Neural cell (in vitro differentiated cells): Measurements from ENCODE around the gene GLT1D1.

Source experiments
- EZH2 ChIP-seq: fragments of 200-600, 300-800 bp; shearing (Covaris generic), sonication (generic); IDR thresholded peaks from 2 replicates; pipeline ENCODE4 v1.6.1; 2014; ENCODE audit warnings: antibody characterized with exemption, low read length, borderline replicate concordance, mild to moderate bottlenecking; ENCODE audit not compliant: insufficient read depth, poor library complexity, severe bottlenecking
- POLR2AphosphoS5 ChIP-seq: IDR thresholded peaks from 2 replicates; pipeline ENCODE4 v1.6.1; 2012

DNA sequence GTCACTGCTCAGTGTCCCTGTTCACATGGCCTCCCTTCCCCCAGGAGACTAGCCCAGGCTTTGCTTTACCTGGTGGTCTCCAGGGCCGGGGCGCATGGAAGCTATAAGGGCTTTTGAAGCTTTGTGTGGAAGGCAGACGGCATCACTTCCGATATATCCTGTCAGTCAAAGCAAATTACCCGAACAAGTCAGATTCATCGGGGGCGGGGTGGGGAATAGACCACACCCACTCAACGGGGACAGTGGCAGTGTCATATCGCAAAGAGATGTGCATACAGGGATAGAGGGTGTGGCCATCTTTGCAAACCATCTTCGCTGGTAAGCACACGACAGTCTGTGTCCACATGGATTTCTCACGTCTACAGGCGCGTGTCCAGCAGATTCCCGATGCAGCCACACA lies 127.3 kb downstream of the GLT1D1 start:
- TF ChIP-seq EZH2 (no peak), POLR2AphosphoS5 (no peak)
